Endothelial cell of umbilical vein (primary cell): Measurements from ENCODE around the gene PPP1R26. TPM values are rescaled to one million over a fixed set of nuclear protein-coding genes. Genes with fewer than 3 reads are reported as not detected.

Experiments
- BruUV-seq: library from RNA; stranded (reverse); fragments of 400-500 nt; replicated peaks from 2 replicates; lab custom pipeline; 2021; lab: Mats Ljungman, UMichigan
- CTCF ChIA-PET: fragments of 300-600, 350-600 bp; sonication (Branson Sonifier 250); formaldehyde crosslinking; loops from one replicate; lab custom pipeline; 2021; ENCODE audit warnings: antibody characterized with exemption, inconsistent platforms; lab: Charles Lee
- POLR2A ChIA-PET: fragments of 300-600, 350-600 bp; sonication (Branson Sonifier 250); formaldehyde crosslinking; loops from one replicate; lab custom pipeline; 2021; ENCODE audit warnings: antibody characterized with exemption, inconsistent platforms; lab: Charles Lee
- DNase-seq: peaks from one replicate; pipeline ENCODE4 v3.0.0-alpha.2; 2011; ENCODE audit warnings: low read depth, low spot score
- FAIRE-seq: peaks from 2 replicates; lab custom pipeline; 2011; peaks lifted over from hg19 to GRCh38; lab: Jason Lieb, UNC
- H2AFZ ChIP-seq: 2 replicates; pipeline ENCODE4 v1.6.0; 2012; ENCODE audit warnings: low read depth, low read length, control low read depth, inconsistent platforms
- H3K27ac ChIP-seq: 2 replicates; pipeline ENCODE4 v1.5.1; 2011; ENCODE audit warnings: low read depth, mild to moderate bottlenecking, control low read depth, low read length, moderate library complexity; ENCODE audit not compliant: insufficient read depth
- H3K27me3 ChIP-seq, 2 experiments: 2 replicates each; pipeline versions ENCODE4 v1.6.0 to v1.6.1; 2011; ENCODE audit warnings: low read length in 2 of 2, mixed read lengths in 1 of 2; ENCODE audit not compliant: control insufficient read depth in 2 of 2, insufficient read depth in 2 of 2
- H3K36me3 ChIP-seq, 2 experiments: 2 replicates in 1 of 2; 3 replicates in 1 of 2; pipeline ENCODE4 v1.5.1; 2011; ENCODE audit warnings: low read length in 2 of 2, mild to moderate bottlenecking in 1 of 2, moderate library complexity in 1 of 2; ENCODE audit not compliant: control insufficient read depth in 2 of 2, insufficient read depth in 2 of 2; ENCODE audit errors: extremely low read depth in 1 of 2
- H3K4me1 ChIP-seq: 3 replicates; pipeline ENCODE4 v1.5.1; 2011; ENCODE audit warnings: mild to moderate bottlenecking, low read length; ENCODE audit not compliant: control insufficient read depth, insufficient read depth; ENCODE audit errors: extremely low read depth
- H3K4me2 ChIP-seq: 2 replicates; pipeline ENCODE4 v1.6.1; 2011; ENCODE audit warnings: low read length, control low read depth, mixed read lengths; ENCODE audit not compliant: insufficient read depth
- H3K4me3 ChIP-seq, 3 experiments: fragments of 200-600 bp in 1 of 3; sonication (generic), shearing (Covaris generic) in 1 of 3; replicated peaks in 1 of 3; 2 replicates each; pipeline ENCODE4 v1.5.1; 2011 to 2016; ENCODE audit warnings: control low read depth in 3 of 3, low read length in 3 of 3, mild to moderate bottlenecking in 2 of 3, inconsistent platforms in 1 of 3, low read depth in 1 of 3, moderate library complexity in 1 of 3; ENCODE audit not compliant: insufficient read depth in 1 of 3
- H3K79me2 ChIP-seq: 2 replicates; pipeline ENCODE4 v1.6.0; 2012; ENCODE audit warnings: low read length, inconsistent platforms; ENCODE audit not compliant: control insufficient read depth, insufficient read depth
- H3K9ac ChIP-seq: replicated peaks from 2 replicates; pipeline ENCODE3; 2011; ENCODE audit warnings: low read length, control low read depth; ENCODE audit not compliant: insufficient read depth; ENCODE audit errors: extremely low read depth
- H3K9me1 ChIP-seq: replicated peaks from 3 replicates; pipeline ENCODE4 v1.6.0; 2011; ENCODE audit warnings: mild to moderate bottlenecking, low read length; ENCODE audit not compliant: control insufficient read depth, insufficient read depth; ENCODE audit errors: extremely low read depth
- H3K9me3 ChIP-seq: replicated peaks from 2 replicates; pipeline ENCODE4 v1.5.1; 2012; ENCODE audit warnings: low read length, inconsistent platforms; ENCODE audit not compliant: control insufficient read depth, insufficient read depth
- H4K20me1 ChIP-seq: replicated peaks from 2 replicates; pipeline ENCODE3; 2011; ENCODE audit warnings: mild to moderate bottlenecking, low read length; ENCODE audit not compliant: control insufficient read depth, insufficient read depth; ENCODE audit errors: extremely low read depth
- CTCF ChIP-seq, 2 donors: IDR thresholded peaks; 1 replicate in 1 of 2; 2 replicates in 1 of 2; pipeline ENCODE4 v1.5.1; 2011; ENCODE audit warnings: low read length in 2 of 2, mild to moderate bottlenecking in 2 of 2, moderate library complexity in 2 of 2, control low read depth in 1 of 2, inconsistent platforms in 1 of 2, low read depth in 1 of 2; ENCODE audit not compliant: insufficient read depth in 1 of 2; ENCODE audit errors: extremely low read depth in 1 of 2
- EZH2 ChIP-seq: IDR thresholded peaks from 2 replicates; pipeline ENCODE4 v1.6.1; 2012; ENCODE audit warnings: borderline replicate concordance, low read depth, mild to moderate bottlenecking, moderate library complexity, low read length, inconsistent platforms; ENCODE audit not compliant: severe bottlenecking
- FOS ChIP-seq: IDR thresholded peaks from 2 replicates; pipeline ENCODE4 v1.6.1; 2011; ENCODE audit warnings: mild to moderate bottlenecking, low read length, moderate library complexity, borderline replicate concordance; ENCODE audit not compliant: insufficient read depth
- GATA2 ChIP-seq: IDR thresholded peaks from 2 replicates; pipeline ENCODE4 v1.7.0; 2011; ENCODE audit warnings: low read depth, mild to moderate bottlenecking, moderate library complexity, mixed read lengths, low read length; ENCODE audit not compliant: insufficient read length, insufficient read depth
- JUN ChIP-seq: IDR thresholded peaks from 2 replicates; pipeline ENCODE4 v1.6.1; 2011; ENCODE audit warnings: borderline replicate concordance, low read depth; ENCODE audit not compliant: insufficient read length, insufficient read depth
- MAX ChIP-seq: IDR thresholded peaks from 2 replicates; pipeline ENCODE4 v1.6.1; 2011; ENCODE audit not compliant: insufficient read depth, insufficient read length
- MYC ChIP-seq: IDR thresholded peaks from one replicate; pipeline ENCODE4 v1.6.1; 2011; ENCODE audit warnings: mild to moderate bottlenecking, low read depth, low read length
- POLR2A ChIP-seq: IDR thresholded peaks from 2 replicates; pipeline ENCODE4 v1.6.1; 2012; ENCODE audit warnings: low read depth, mild to moderate bottlenecking, control low read depth, low read length
- POLR2AphosphoS5 ChIP-seq: IDR thresholded peaks from 2 replicates; pipeline ENCODE4 v1.6.1; 2012; ENCODE audit warnings: low read depth, mild to moderate bottlenecking, control low read depth, low read length, moderate library complexity; ENCODE audit not compliant: insufficient read depth
- dilution Hi-C: fragments of 300-500 bp; cut with MboI; formaldehyde crosslinking; loops from one replicate; pipeline ENCODE4 v1.15.0; 2019; ENCODE audit warnings: low sequenced_read_pairs; ENCODE audit not compliant: extremely low pct_ligation_motif_present
- intact Hi-C: fragments of 100-400 bp; cut with micrococcal nuclease; formaldehyde crosslinking; loops from one replicate; pipeline ENCODE4 v1.10.0; 2022
- polyA plus RNA-seq, 4 experiments: library from polyadenylated mRNA; depleted of rRNA in 3 of 4; stranded (reverse) in 3 of 4; unstranded in 1 of 4; fragments of >200 nt; gene quantifications; 2 replicates each; pipeline versions ENCODE4 v1.2.1 to v1.2.3, GENCODE V29; 2011 to 2012; ENCODE audit warnings: missing spikeins in 1 of 4
- total RNA-seq: library from RNA; stranded (reverse); gene quantifications from 2 replicates; pipeline ENCODE4 v1.2.3, GENCODE V29; 2021

The PPP1R26 gene
- total and polyA plus RNA-seq, 2 donors (not counting 3 experiments of a cell fraction or from before 2014, with no cell fraction given) = 5.9 to 16.9 TPM

- Histone ChIP-seq H3K79me2 (no peaks in the 10 kb centered on the region), H3K4me2 (no peak overlapping the region), H3K4me3 (no peak overlapping the region), H4K20me1 (no peaks in the 10 kb centered on the region), H3K27ac (no peak overlapping the region), H3K9me1 (no peaks in the 10 kb centered on the region), H3K9me3 (no peaks in the 10 kb centered on the region), H3K36me3 (no peaks in the 10 kb centered on the region), H2AFZ (no peak overlapping the region), H3K9ac (no peak overlapping the region), H3K4me1 (peaks cover 9% of the 10 kb centered on the region), H3K27me3 (no peaks in the 10 kb centered on the region)
- no peak for DNase-seq
- FAIRE-seq = no peak
- no TSS peak for BruUV-seq
- intact Hi-C loops = no loop called here
- TF ChIP-seq GATA2 = no peak
- no peak for TF ChIP-seq JUN
- no peak for TF ChIP-seq MYC
- no peak for TF ChIP-seq POLR2AphosphoS5
- TF ChIP-seq MAX = no peak
- TF ChIP-seq POLR2A = no peak
- no peak for TF ChIP-seq FOS
- no peak for TF ChIP-seq EZH2
- TF ChIP-seq CTCF (IDR thresholded peaks at IDR 0.05; ENCODE audit: extremely low read depth in 1 of 2, insufficient read depth in 1 of 2, low read depth in 1 of 2, low read length in 2 of 2) = no peak
- ChIA-PET CTCF (no interaction called here), POLR2A (no interaction called here)
- dilution Hi-C loops = no loop called here
These were observed 39.8 kb downstream of the PPP1R26 start for GRCh38 chr9:135519179-135519971.
